ENCODE results near the gene SIK2.

The SIK2 gene

GRCh38 chr11:111683806-111684205, 81.6 kb downstream of the SIK2 start:
- no peaks in the 10 kb centered on the region for H3K9me3 ChIP-seq (ENCODE audit: insufficient read depth, low read length, severe bottlenecking)
- no peak overlapping the region for H3K27ac ChIP-seq (ENCODE audit: low read length)
- peaks cover 14% of the 10 kb centered on the region for H3K36me3 ChIP-seq (ENCODE audit: insufficient read depth, low read length)
- H3K9ac ChIP-seq (ENCODE audit: low read depth, low read length), result no peak overlapping the region
- H4K20me1 ChIP-seq (ENCODE audit: insufficient read depth, low read length), result no peaks in the 10 kb centered on the region
- no peak overlapping the region for H3K4me2 ChIP-seq (ENCODE audit: insufficient read depth, low read length)
- no peak overlapping the region for H3K4me3 ChIP-seq (ENCODE audit: low read depth in 1 of 2, low read length in 2 of 2)
- H2AFZ ChIP-seq (ENCODE audit: low read depth, low read length), result no peak overlapping the region
- no peak for ATAC-seq (ENCODE audit: insufficient read depth, low read depth)
- H3K27me3 ChIP-seq (ENCODE audit: insufficient read depth, low read length, poor library complexity), result no peaks in the 10 kb centered on the region
- DNase-seq, result no peak
- H3K79me2 ChIP-seq (ENCODE audit: insufficient read depth, low read length), result no peaks in the 10 kb centered on the region; the same call in 1 of the 2 replicates
- H3K4me1 ChIP-seq (ENCODE audit: insufficient read depth, low read length), result no peaks in the 10 kb centered on the region
- TF ChIP-seq CTCF (IDR thresholded peaks at IDR 0.05; ENCODE audit: borderline replicate concordance, extremely low read depth, low read length, poor library complexity, severe bottlenecking), result no peak
- TF ChIP-seq EZH2 (IDR thresholded peaks at IDR 0.05; ENCODE audit: borderline replicate concordance, low read depth, low read length, severe bottlenecking), result no peak

GRCh38 chr11:111684251-111684650, 82.0 kb downstream of the SIK2 start:
- DNase-seq (no peak), ATAC-seq (ENCODE audit: insufficient read depth, low read depth) (no peak)
- Histone ChIP-seq H3K9ac (ENCODE audit: low read depth, low read length) (no peak overlapping the region), H3K79me2 (ENCODE audit: insufficient read depth, low read length) (no peaks in the 10 kb centered on the region; the same call in 1 of the 2 replicates), H3K4me2 (ENCODE audit: insufficient read depth, low read length) (no peak overlapping the region), H3K4me1 (ENCODE audit: insufficient read depth, low read length) (no peaks in the 10 kb centered on the region), H3K4me3 (ENCODE audit: low read depth in 1 of 2, low read length in 2 of 2) (no peak overlapping the region), H3K36me3 (ENCODE audit: insufficient read depth, low read length) (peaks cover 18% of the 10 kb centered on the region), H3K27me3 (ENCODE audit: insufficient read depth, low read length, poor library complexity) (no peaks in the 10 kb centered on the region), H2AFZ (ENCODE audit: low read depth, low read length) (no peak overlapping the region), H3K27ac (ENCODE audit: low read length) (no peak overlapping the region), H3K9me3 (ENCODE audit: insufficient read depth, low read length, severe bottlenecking) (no peaks in the 10 kb centered on the region), H4K20me1 (ENCODE audit: insufficient read depth, low read length) (no peaks in the 10 kb centered on the region)
- TF ChIP-seq CTCF (IDR thresholded peaks at IDR 0.05; ENCODE audit: borderline replicate concordance, extremely low read depth, low read length, poor library complexity, severe bottlenecking), result no peak
- TF ChIP-seq EZH2 (IDR thresholded peaks at IDR 0.05; ENCODE audit: borderline replicate concordance, low read depth, low read length, severe bottlenecking), result no peak

- TF ChIP-seq EZH2 (IDR thresholded peaks at IDR 0.05; ENCODE audit: borderline replicate concordance, low read depth, low read length, severe bottlenecking), result no peak
- TF ChIP-seq CTCF (IDR thresholded peaks at IDR 0.05; ENCODE audit: borderline replicate concordance, extremely low read depth, low read length, poor library complexity, severe bottlenecking), result no peak
- Histone ChIP-seq H3K9me3 (ENCODE audit: insufficient read depth, low read length, severe bottlenecking) (no peaks in the 10 kb centered on the region), H3K9ac (ENCODE audit: low read depth, low read length) (no peak overlapping the region), H3K79me2 (ENCODE audit: insufficient read depth, low read length) (no peaks in the 10 kb centered on the region; the same call in 1 of the 2 replicates), H2AFZ (ENCODE audit: low read depth, low read length) (no peak overlapping the region), H3K36me3 (ENCODE audit: insufficient read depth, low read length) (peaks cover 29% of the 10 kb centered on the region), H3K4me3 (ENCODE audit: low read depth in 1 of 2, low read length in 2 of 2) (no peak overlapping the region), H3K27ac (ENCODE audit: low read length) (no peak overlapping the region), H3K27me3 (ENCODE audit: insufficient read depth, low read length, poor library complexity) (no peaks in the 10 kb centered on the region), H3K4me2 (ENCODE audit: insufficient read depth, low read length) (no peak overlapping the region), H4K20me1 (ENCODE audit: insufficient read depth, low read length) (no peaks in the 10 kb centered on the region), H3K4me1 (ENCODE audit: insufficient read depth, low read length) (no peaks in the 10 kb centered on the region)
- ATAC-seq (ENCODE audit: insufficient read depth, low read depth) (no peak), DNase-seq (no peak)
Measured at GRCh38 chr11:111688013-111688412, 85.8 kb downstream of the SIK2 start.

GRCh38 chr11:111691176-111691575, 88.9 kb downstream of the SIK2 start:
- ATAC-seq (ENCODE audit: insufficient read depth, low read depth) (no peak), DNase-seq (no peak)
- Histone ChIP-seq H3K27me3 (ENCODE audit: insufficient read depth, low read length, poor library complexity) (no peaks in the 10 kb centered on the region), H3K36me3 (ENCODE audit: insufficient read depth, low read length) (peaks cover 31% of the 10 kb centered on the region), H3K9me3 (ENCODE audit: insufficient read depth, low read length, severe bottlenecking) (no peaks in the 10 kb centered on the region), H4K20me1 (ENCODE audit: insufficient read depth, low read length) (no peaks in the 10 kb centered on the region), H3K27ac (ENCODE audit: low read length) (no peak overlapping the region), H3K4me2 (ENCODE audit: insufficient read depth, low read length) (no peak overlapping the region), H3K79me2 (ENCODE audit: insufficient read depth, low read length) (no peaks in the 10 kb centered on the region), H3K4me1 (ENCODE audit: insufficient read depth, low read length) (no peaks in the 10 kb centered on the region), H3K9ac (ENCODE audit: low read depth, low read length) (no peak overlapping the region), H2AFZ (ENCODE audit: low read depth, low read length) (no peak overlapping the region), H3K4me3 (ENCODE audit: low read depth in 1 of 2, low read length in 2 of 2) (no peak overlapping the region)
- TF ChIP-seq CTCF (IDR thresholded peaks at IDR 0.05; ENCODE audit: borderline replicate concordance, extremely low read depth, low read length, poor library complexity, severe bottlenecking) (no peak), EZH2 (IDR thresholded peaks at IDR 0.05; ENCODE audit: borderline replicate concordance, low read depth, low read length, severe bottlenecking) (no peak)

Data from DND-41 (cell line).